HG03342 (cell line): Measurements from ENCODE around the gene TULP4.

Source experiments
- ATAC-seq: cut with Tn5 transposase; IDR thresholded peaks from one replicate; pipeline ENCODE4 v1.9.1; 2021; ENCODE audit warnings: mild to moderate bottlenecking, moderate library complexity; ENCODE audit not compliant: unreplicated experiment

Gene TULP4, protein sequence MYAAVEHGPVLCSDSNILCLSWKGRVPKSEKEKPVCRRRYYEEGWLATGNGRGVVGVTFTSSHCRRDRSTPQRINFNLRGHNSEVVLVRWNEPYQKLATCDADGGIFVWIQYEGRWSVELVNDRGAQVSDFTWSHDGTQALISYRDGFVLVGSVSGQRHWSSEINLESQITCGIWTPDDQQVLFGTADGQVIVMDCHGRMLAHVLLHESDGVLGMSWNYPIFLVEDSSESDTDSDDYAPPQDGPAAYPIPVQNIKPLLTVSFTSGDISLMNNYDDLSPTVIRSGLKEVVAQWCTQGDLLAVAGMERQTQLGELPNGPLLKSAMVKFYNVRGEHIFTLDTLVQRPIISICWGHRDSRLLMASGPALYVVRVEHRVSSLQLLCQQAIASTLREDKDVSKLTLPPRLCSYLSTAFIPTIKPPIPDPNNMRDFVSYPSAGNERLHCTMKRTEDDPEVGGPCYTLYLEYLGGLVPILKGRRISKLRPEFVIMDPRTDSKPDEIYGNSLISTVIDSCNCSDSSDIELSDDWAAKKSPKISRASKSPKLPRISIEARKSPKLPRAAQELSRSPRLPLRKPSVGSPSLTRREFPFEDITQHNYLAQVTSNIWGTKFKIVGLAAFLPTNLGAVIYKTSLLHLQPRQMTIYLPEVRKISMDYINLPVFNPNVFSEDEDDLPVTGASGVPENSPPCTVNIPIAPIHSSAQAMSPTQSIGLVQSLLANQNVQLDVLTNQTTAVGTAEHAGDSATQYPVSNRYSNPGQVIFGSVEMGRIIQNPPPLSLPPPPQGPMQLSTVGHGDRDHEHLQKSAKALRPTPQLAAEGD (N-terminal part only)

GRCh38 chr6:158312165-158312564 is at the start of gene TULP4:
Gene TULP4, plus strand, starts transcription at chr6:158312465. Its CDS starts 1,552 bp downstream, at chr6:158314017.
- ATAC-seq = no peak

DNA sequence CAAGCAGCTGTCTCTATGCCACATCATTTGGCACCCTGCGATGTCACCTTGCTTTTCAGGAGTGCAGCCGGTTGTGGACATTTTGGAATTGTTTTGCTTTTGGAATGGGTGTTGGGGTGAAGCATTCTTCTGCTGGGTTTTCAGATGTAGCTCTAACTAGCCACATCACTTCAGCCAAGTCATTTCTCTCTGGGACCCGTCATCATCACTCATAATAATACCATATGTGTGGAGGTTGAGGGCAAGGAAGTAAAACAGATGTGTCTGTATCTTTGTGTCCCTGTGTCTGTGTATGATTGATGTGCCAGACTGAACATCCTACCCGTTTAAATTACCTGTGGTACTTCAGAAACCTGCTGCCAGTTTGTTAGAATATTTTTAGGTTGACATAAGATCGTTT is 49.5 kb upstream of the TULP4 start:
- peak; percentile 67 for ATAC-seq

GRCh38 chr6:158264180-158264579 is 48.1 kb upstream of the TULP4 start:
- no peak for ATAC-seq

GRCh38 chr6:158266131-158266530 is 46.1 kb upstream of the TULP4 start:
- ATAC-seq = no peak

GRCh38 chr6:158268361-158269147 is 43.7 kb upstream of the TULP4 start:
- no peak for ATAC-seq

GRCh38 chr6:158269657-158270056 is 42.6 kb upstream of the TULP4 start:
- no peak for ATAC-seq

DNA sequence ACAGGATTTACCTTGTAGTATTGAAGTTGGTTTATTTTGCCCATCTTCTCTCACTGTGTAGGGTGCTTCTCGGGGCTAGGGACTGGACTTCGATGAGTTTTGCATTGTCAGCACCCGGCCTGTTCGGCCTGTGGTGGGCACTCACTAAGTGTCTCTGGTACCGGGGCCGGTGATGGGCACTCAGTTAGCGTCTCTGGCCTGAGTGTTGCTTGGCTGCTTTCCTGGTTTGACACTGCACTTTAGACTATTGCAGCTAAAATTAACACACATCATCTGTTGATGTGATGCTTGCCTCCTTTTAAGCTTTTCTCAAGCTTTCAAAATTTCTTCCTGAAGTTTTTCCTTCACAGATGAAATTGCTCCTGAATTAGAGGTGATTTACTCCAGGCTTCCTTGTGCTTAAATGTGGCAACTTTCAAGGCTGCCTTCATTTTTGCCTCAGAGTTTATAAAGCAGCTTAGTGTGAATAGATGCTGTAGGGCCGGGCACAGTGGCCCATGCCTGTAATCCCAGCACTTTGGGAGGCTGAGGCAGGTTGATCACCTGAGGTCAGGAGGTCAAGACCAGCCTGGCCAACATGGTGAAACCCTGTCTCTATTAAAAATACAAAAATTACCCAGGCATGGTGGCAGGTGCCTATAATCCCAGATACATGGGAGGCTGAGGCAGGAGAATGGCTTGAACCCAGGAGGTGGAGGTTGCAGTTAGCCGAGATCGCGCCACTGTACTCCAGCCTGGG is 41.7 kb upstream of the TULP4 start:
- no peak for ATAC-seq

DNA sequence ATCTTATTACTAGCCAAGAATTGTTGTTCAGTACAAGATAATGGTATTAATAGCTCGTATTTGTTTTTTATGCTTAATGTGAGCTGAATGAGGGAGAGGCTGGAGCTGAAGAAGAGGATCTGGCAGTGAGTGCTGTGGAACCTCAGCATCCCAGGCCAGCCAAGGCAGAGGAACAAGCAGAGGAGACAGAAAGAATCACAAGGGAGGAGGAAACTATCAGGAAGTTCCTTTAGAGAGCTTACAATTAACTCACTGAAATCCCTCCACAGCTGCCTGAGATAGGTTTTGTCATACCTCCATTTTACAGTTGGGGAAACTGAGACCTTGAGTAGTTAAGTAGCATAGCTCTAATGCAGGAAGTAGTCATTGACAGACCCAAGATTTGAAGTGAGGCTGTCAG is 39.9 kb upstream of the TULP4 start:
- no peak for ATAC-seq

DNA sequence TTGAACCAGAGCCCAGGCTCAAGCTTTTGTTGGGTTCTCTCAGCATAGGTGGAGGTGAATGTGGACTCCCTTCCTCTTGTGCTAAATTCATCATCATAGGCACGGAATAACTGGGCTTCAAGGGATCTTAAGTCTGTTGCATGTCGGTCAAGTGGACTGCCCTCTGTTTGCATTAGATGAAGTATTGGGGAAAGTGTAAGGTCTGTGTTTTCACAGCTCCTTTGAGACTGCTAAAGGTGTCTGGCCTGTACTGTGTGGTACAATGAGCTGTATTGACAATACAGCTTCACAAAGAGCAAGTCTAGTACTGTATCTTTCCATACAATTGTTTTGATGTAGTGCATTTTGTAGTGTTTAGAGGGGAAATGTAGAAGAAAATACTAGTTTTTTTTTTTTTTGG is 34.3 kb upstream of the TULP4 start:
- ATAC-seq = no peak

GRCh38 chr6:158279615-158280014 is 32.6 kb upstream of the TULP4 start:
- no peak for ATAC-seq

GRCh38 chr6:158283304-158283980 is 28.8 kb upstream of the TULP4 start:
- ATAC-seq = peak; percentile 69

GRCh38 chr6:158284007-158284875 is 28.0 kb upstream of the TULP4 start:
- no peak for ATAC-seq

GRCh38 chr6:158284876-158285655 is 27.2 kb upstream of the TULP4 start:
- ATAC-seq = no peak

DNA sequence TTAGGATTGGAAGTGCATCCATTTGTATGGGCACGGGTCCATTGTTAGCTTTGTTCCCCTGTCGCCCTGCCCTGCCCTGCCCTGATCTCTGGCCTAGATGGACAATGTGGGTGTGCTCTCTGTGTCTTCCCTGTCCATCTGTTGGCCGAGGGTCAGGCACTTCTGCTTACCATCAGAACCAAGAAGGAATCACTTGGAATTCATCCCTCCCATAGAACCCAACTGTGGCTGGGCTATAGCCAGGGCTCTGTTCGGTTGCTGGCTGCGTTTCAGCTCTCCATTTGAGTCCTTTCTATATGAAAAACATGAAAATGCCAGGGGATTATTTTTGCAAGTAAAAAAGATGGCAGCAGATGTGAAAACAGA is 26.6 kb upstream of the TULP4 start:
- ATAC-seq = no peak

GRCh38 chr6:158286413-158286812 is 25.9 kb upstream of the TULP4 start:
- no peak for ATAC-seq

- ATAC-seq = no peak
Observed at GRCh38 chr6:158287047-158287446, 25.2 kb upstream of the TULP4 start.

DNA sequence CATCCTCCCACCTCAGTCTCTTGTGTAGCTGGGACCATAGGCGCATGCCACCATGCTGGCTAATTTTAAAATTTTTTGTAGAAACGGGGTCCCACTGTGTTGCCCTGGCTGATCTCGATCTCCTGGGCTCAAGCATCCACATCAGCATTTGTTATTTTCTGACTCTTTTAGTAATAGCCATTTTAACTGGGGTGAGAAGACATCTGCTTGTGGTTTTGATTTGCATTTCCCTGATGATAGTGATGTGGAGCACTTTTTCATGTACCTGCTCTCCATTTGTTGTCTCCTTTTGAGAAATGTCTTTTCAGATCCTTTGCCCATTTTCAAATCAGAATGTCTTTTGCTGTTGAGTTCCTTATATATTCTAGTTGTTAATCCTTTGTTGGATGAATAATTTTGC is 22.2 kb upstream of the TULP4 start:
- peak; percentile 52 for ATAC-seq

GRCh38 chr6:158290659-158291058 is 21.6 kb upstream of the TULP4 start:
- ATAC-seq = peak; percentile 91
